DND-41 (cell line): ENCODE measurements around the gene CIDEA.
"Not testable (repeated sequence)": the region's sequence is repeated elsewhere in the genome, so short reads cannot be mapped to it uniquely, and the experiment has no call there.

Source experiments
- ATAC-seq: fragments of 200-7000 bp; cut with Tn5 transposase; 3 replicates; pipeline ENCODE4 v1.9.1; 2021; ENCODE audit warnings: low read depth; ENCODE audit not compliant: insufficient read depth
- DNase-seq: peaks from one replicate; pipeline ENCODE4 v3.0.0-alpha.2; 2020
- H2AFZ ChIP-seq: 2 replicates; pipeline ENCODE4 v1.6.0; 2012; ENCODE audit warnings: low read depth, low read length
- H3K27ac ChIP-seq: 2 replicates; pipeline ENCODE4 v1.5.1; 2012; ENCODE audit warnings: low read length, inconsistent platforms
- H3K27me3 ChIP-seq: fragments of 200-600 bp; sonication (generic); 2 replicates; pipeline ENCODE4 v1.6.0; 2012; ENCODE audit warnings: low read length, mild to moderate bottlenecking, inconsistent platforms; ENCODE audit not compliant: insufficient read depth, poor library complexity
- H3K36me3 ChIP-seq: 2 replicates; pipeline ENCODE4 v1.5.1; 2012; ENCODE audit warnings: low read length, inconsistent platforms; ENCODE audit not compliant: insufficient read depth
- H3K4me1 ChIP-seq: 2 replicates; pipeline ENCODE4 v1.5.1; 2012; ENCODE audit warnings: mild to moderate bottlenecking, low read length; ENCODE audit not compliant: insufficient read depth
- H3K4me2 ChIP-seq: 2 replicates; pipeline ENCODE4 v1.6.0; 2012; ENCODE audit warnings: mild to moderate bottlenecking, moderate library complexity, low read length, inconsistent platforms; ENCODE audit not compliant: insufficient read depth
- H3K4me3 ChIP-seq, 2 experiments: fragments of 200-600 bp in 1 of 2; shearing (Covaris generic) in 1 of 2; 2 replicates each; pipeline ENCODE4 v1.5.1; 2012 to 2016; ENCODE audit warnings: inconsistent platforms in 2 of 2, low read length in 2 of 2, mild to moderate bottlenecking in 2 of 2, low read depth in 1 of 2, moderate library complexity in 1 of 2
- H3K79me2 ChIP-seq: 2 replicates; pipeline ENCODE4 v1.6.0; 2012; ENCODE audit warnings: low read length, inconsistent platforms; ENCODE audit not compliant: insufficient read depth
- H3K9ac ChIP-seq: 2 replicates; pipeline ENCODE4 v1.6.0; 2012; ENCODE audit warnings: low read depth, mild to moderate bottlenecking, inconsistent platforms, low read length, moderate library complexity
- H3K9me3 ChIP-seq: 2 replicates; pipeline ENCODE4 v1.5.1; 2012; ENCODE audit warnings: low read length, moderate library complexity, mild to moderate bottlenecking, inconsistent platforms; ENCODE audit not compliant: insufficient read depth, severe bottlenecking
- H4K20me1 ChIP-seq: 2 replicates; pipeline ENCODE4 v1.6.0; 2012; ENCODE audit warnings: low read length; ENCODE audit not compliant: insufficient read depth
- EZH2 ChIP-seq: IDR thresholded peaks from 3 replicates; pipeline ENCODE4 v1.6.1; 2012; ENCODE audit warnings: borderline replicate concordance, low read depth, mild to moderate bottlenecking, moderate library complexity, low read length, inconsistent platforms; ENCODE audit not compliant: severe bottlenecking
- TF ChIP-seq, protein P1 (sequence below): IDR thresholded peaks from 2 replicates; pipeline ENCODE4 v1.5.1; 2012; ENCODE audit warnings: borderline replicate concordance, low read length, moderate library complexity, mild to moderate bottlenecking; ENCODE audit not compliant: poor library complexity, severe bottlenecking; ENCODE audit errors: extremely low read depth

The CIDEA gene, protein sequence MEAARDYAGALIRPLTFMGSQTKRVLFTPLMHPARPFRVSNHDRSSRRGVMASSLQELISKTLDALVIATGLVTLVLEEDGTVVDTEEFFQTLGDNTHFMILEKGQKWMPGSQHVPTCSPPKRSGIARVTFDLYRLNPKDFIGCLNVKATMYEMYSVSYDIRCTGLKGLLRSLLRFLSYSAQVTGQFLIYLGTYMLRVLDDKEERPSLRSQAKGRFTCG

DNA sequence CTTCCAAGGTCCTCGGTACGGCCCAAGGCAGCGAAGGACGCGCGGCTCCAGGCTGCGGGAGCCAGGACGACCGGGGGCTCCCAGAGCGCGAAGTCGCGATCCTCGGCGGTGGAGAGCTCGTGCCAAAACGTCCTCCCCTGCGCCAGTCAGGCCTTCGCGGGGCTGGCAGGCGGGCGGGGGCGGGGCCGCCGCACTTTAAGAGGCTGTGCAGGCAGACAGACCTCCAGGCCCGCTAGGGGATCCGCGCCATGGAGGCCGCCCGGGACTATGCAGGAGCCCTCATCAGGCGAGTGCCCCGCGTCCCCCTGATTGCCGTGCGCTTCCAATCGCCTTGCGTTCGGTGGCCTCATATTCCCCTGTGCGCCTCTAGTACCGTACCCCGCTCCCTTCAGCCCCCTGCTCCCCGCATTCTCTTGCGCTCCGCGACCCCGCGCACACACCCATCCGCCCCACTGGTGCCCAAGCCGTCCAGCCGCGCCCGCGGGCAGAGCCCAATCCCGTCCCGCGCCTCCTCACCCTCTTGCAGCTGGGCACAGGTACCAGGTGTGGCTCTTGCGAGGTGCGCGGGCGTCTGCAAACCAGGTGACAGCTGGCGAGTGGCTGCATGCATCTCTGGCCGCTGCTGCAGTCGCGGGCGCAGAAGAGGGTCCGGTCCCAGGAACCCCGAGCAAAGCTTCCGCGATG lies at the start of gene CIDEA:
TSS of gene CIDEA (plus strand) at position 226 of the 684 bp plus-strand sequence. CDS start at position 249, 23 bp downstream.
- no peak for ATAC-seq
- Histone ChIP-seq H3K9me3 (no peaks in the 10 kb centered on the region), H3K4me2 (no peak within 1 kb of the TSS), H3K27ac (no peak within 1 kb of the TSS), H3K79me2 (no peaks in the 10 kb centered on the region), H4K20me1 (no peaks in the 10 kb centered on the region), H3K36me3 (no peaks in the 10 kb centered on the region), H2AFZ (no peak within 1 kb of the TSS), H3K4me3 (no peak within 1 kb of the TSS), H3K4me1 (no peaks in the 10 kb centered on the region), H3K9ac (no peak within 1 kb of the TSS), H3K27me3 (no peaks in the 10 kb centered on the region)
- no peak for DNase-seq
- TF ChIP-seq, protein P1, sequence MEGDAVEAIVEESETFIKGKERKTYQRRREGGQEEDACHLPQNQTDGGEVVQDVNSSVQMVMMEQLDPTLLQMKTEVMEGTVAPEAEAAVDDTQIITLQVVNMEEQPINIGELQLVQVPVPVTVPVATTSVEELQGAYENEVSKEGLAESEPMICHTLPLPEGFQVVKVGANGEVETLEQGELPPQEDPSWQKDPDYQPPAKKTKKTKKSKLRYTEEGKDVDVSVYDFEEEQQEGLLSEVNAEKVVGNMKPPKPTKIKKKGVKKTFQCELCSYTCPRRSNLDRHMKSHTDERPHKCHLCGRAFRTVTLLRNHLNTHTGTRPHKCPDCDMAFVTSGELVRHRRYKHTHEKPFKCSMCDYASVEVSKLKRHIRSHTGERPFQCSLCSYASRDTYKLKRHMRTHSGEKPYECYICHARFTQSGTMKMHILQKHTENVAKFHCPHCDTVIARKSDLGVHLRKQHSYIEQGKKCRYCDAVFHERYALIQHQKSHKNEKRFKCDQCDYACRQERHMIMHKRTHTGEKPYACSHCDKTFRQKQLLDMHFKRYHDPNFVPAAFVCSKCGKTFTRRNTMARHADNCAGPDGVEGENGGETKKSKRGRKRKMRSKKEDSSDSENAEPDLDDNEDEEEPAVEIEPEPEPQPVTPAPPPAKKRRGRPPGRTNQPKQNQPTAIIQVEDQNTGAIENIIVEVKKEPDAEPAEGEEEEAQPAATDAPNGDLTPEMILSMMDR: no peak
- TF ChIP-seq EZH2: no peak

DNA sequence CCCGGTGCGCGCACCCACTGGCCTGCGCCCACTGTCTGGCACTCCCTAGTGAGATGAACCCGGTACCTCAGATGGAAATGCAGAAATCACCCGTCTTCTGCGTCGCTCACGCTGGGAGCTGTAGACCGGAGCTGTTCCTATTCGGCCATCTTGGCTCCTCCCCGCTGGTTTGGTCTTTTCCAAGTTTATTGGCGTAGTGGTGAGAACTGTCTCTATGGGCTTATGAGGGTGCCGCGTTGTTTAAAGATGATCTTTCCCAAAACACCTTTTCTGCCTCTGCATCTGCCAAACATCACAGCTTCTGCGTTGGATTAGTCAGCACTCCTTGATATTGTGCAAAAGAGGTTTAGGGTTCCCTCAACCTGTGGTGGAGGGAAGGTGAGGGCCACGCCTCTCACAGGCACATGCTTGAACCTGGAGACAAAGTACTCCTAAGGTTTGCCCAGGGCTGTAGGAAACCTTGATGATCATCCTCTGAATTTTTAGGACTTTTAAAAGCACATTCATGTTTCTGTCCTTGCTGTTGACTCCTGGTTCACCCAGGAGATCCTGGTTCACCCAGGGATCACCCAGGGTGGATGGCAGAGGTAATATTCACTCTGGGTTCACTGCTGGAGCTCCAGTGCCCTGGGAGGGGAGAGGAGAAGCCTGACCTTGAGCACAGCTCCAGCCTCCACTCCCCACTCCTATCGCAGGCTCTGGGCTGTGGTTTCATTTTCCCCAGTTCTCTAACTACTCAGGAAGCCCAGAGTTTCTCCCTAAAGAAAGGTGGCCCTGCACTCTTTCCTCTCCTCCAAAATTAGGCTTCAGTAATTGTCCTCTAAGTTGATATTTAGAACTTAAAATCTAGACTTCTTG lies 45.6 kb upstream of the CIDEA start:
- H3K4me1 ChIP-seq, ATAC-seq, H3K9ac ChIP-seq, H4K20me1 ChIP-seq, DNase-seq, H3K36me3 ChIP-seq, H3K9me3 ChIP-seq, H2AFZ ChIP-seq, H3K4me3 ChIP-seq, H3K4me2 ChIP-seq, H3K27me3 ChIP-seq, H3K27ac ChIP-seq, H3K79me2 ChIP-seq: not testable (repeated sequence)

DNA sequence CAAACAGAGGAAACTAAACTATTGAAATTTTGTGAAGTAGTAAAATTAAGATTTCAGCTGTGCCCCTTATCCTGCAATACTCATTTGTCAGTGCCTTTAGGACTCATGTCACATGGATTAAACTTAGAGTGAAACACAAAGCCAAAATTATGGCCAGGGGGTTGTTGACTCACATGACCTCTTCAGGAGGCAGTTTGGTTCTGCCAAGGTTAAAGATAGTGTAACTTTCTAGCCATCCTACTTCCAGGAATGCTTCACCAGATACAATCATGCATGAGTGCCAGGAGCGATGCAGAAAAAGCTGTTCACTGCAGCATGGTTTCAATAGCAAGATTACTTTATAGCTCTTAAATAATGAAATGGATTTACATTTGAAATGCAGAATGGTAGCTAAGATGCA lies 41.9 kb upstream of the CIDEA start:
- not testable (repeated sequence) for H3K4me2 ChIP-seq, H3K27me3 ChIP-seq, H3K9ac ChIP-seq

DNA sequence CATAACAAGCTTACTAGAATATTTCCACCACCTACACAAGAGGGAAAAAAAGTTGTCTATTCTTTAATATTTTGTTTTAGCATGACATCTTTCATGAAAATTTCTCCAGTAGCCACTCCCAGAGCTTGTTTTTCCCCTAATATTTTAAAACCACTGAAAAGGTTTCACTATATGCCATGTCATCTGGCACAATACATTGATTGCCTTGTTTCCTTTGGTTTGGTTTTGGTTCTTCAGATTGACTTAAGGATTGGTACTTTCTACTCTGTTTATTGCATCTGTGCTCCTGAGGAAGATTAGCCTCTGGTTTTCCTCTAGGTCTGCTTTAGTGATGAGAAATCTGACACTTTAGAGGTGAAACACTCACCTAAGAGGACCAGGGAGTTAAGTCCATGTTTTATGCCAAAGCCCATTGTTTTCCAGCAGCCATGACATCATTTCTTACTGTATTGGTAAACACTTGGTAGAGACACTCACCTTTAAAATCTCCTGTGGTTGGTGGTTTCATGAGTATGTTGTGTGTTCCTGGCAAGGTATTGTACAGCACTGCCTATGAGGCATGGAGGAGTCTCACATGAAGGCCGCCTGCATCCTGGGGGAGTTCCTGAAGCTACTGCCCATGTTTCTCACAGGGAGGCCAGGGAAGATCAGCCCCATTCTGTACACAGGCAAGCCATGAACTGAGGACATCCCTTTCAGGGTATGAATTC lies 39.7 kb upstream of the CIDEA start:
- H3K27me3 ChIP-seq, H3K27ac ChIP-seq, H3K4me2 ChIP-seq, DNase-seq, ATAC-seq, H3K4me1 ChIP-seq, H4K20me1 ChIP-seq, H3K79me2 ChIP-seq, H2AFZ ChIP-seq, H3K9ac ChIP-seq, H3K36me3 ChIP-seq, H3K4me3 ChIP-seq, H3K9me3 ChIP-seq: not testable (repeated sequence)

More for the DNA sequence above, 41.9 kb upstream of the CIDEA start:
- H4K20me1 ChIP-seq, ATAC-seq, H3K4me3 ChIP-seq, H3K27ac ChIP-seq, H2AFZ ChIP-seq, H3K9me3 ChIP-seq, H3K79me2 ChIP-seq, H3K4me1 ChIP-seq, H3K36me3 ChIP-seq, DNase-seq: not testable (repeated sequence)

DNA sequence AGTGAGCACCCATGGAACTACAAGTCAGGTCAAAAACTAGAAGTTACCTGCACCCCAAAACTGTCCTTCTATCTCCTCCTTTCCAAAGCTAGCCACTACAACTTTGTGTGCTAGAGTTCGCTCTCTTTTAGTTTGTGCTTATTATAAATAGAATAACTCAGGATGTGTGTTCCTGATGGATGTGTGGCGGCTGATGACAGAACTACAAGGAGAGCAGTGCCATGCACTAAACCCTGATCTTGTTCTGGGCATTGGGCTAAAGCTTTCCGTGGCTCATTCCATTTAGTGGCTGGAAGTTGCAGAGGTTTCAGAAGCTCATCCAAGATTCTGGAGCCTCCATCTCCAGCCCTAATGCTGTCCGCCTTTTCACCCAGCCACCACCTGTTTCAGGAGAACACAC lies 37.7 kb upstream of the CIDEA start:
- not testable (repeated sequence) for H3K27me3 ChIP-seq, H3K4me3 ChIP-seq, DNase-seq, H3K27ac ChIP-seq, H3K9ac ChIP-seq, ATAC-seq, H3K4me1 ChIP-seq, H2AFZ ChIP-seq, H4K20me1 ChIP-seq, H3K9me3 ChIP-seq, H3K79me2 ChIP-seq, H3K36me3 ChIP-seq, H3K4me2 ChIP-seq

DNA sequence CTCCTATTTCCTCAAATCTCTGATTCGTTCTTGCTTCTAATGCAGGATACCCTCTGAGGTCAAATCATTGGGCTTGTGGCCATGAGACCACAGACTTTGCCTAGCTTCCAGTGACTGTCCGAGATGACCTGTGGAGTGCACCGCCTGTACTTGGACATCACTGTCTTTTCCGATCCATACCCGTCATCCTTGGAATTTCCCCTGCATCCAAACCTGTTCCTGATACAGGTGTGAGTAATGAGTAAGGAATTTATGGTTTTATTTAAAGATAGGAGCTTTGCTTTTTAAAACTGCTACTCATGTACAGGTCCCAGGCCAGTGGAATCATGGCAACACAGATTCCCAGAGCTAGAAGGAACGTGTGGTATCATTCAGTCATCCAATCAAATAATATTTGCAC lies 35.6 kb upstream of the CIDEA start:
- not testable (repeated sequence) for H3K9me3 ChIP-seq, H3K27me3 ChIP-seq, ATAC-seq, DNase-seq, H2AFZ ChIP-seq, H3K36me3 ChIP-seq, H3K79me2 ChIP-seq, H3K9ac ChIP-seq, H4K20me1 ChIP-seq, H3K27ac ChIP-seq, H3K4me3 ChIP-seq, H3K4me2 ChIP-seq, H3K4me1 ChIP-seq
